Measurements from ENCODE around the gene WNK2.

- no peak for TF ChIP-seq POLR2AphosphoS5 (IDR thresholded peaks at IDR 0.05; ENCODE audit: borderline replicate concordance, low read depth, low read length)
- no peak for TF ChIP-seq EZH2 (IDR thresholded peaks at IDR 0.05)
Measured at GRCh38 chr9:93221044-93221443, 37.1 kb downstream of the WNK2 start.
